Activated CD4-positive, alpha-beta T cell treated with anti-CD3 and anti-CD28 coated beads, Interleukin-2, amount 10 ng/mL, durations not matched to agents 24 days and 14 days (primary cell): ENCODE results near the gene RAD9B. TPM values are rescaled to one million over a fixed set of nuclear protein-coding genes. Genes with fewer than 3 reads are reported as not detected.
"Not testable (repeated sequence)": the region's sequence is repeated elsewhere in the genome, so short reads cannot be mapped to it uniquely, and the experiment has no call there.

ENCODE experiments used
- DNase-seq: peaks from one replicate; pipeline ENCODE4 v3.0.0; 2022
- H3K27ac Mint-ChIP-seq: one replicate; pipeline ENCODE4 v1.8.0; 2022; ENCODE audit warnings: mild to moderate bottlenecking, mixed read lengths
- H3K27me3 Mint-ChIP-seq: one replicate; pipeline ENCODE4 v1.8.0; 2022; ENCODE audit warnings: mixed read lengths
- H3K36me3 Mint-ChIP-seq: one replicate; pipeline ENCODE4 v1.8.0; 2022; ENCODE audit warnings: low read depth, mild to moderate bottlenecking, mixed read lengths
- H3K4me1 Mint-ChIP-seq: one replicate; pipeline ENCODE4 v1.8.0; 2021; ENCODE audit warnings: mixed read lengths
- H3K4me3 Mint-ChIP-seq: one replicate; pipeline ENCODE4 v1.8.0; 2022; ENCODE audit warnings: mild to moderate bottlenecking, moderate library complexity, mixed read lengths
- H3K9me3 Mint-ChIP-seq: one replicate; pipeline ENCODE4 v1.8.0; 2021; ENCODE audit warnings: mixed read lengths
- intact Hi-C: fragments of 100-400 bp; cut with micrococcal nuclease; formaldehyde crosslinking; loops from one replicate; pipeline ENCODE4 v1.15.1; 2023
- total RNA-seq: library from RNA; stranded (reverse); gene quantifications from 2 replicates; pipeline ENCODE4 v1.2.3, GENCODE V29; 2022

Gene RAD9B
- total RNA-seq, 1 donor from 2014 or later = 0.37 TPM

GRCh38 chr12:110503432-110503831, 1.3 kb downstream of the RAD9B start:
- intact Hi-C loops = loop anchor here (2.0 to 5.0 kb wide), 3 partner anchors 79 to 223 kb away; partner anchors contain the start of genes ANAPC7, ATP2A2 and PPTC7
- H3K4me3 Mint-ChIP-seq = no peak overlapping the region
- H3K4me1 Mint-ChIP-seq = peaks cover 26% of the 10 kb centered on the region

GRCh38 chr12:110505332-110505731, 3.2 kb downstream of the RAD9B start:
- Mint-ChIP-seq H3K9me3 (peaks cover 7% of the 10 kb centered on the region), H3K4me3 (no peak overlapping the region), H3K4me1 (peaks cover 12% of the 10 kb centered on the region), H3K27ac (no peak overlapping the region), H3K27me3 (peaks cover 2% of the 10 kb centered on the region), H3K36me3 (peaks cover 17% of the 10 kb centered on the region)
- intact Hi-C loops = no loop called here
- no peak for DNase-seq

More at GRCh38 chr12:110503432-110503831, 1.3 kb downstream of the RAD9B start:
- peak overlapping the region; percentile 60 for H3K27ac Mint-ChIP-seq
- peaks cover 27% of the 10 kb centered on the region for H3K36me3 Mint-ChIP-seq
- DNase-seq = no peak
- H3K27me3 Mint-ChIP-seq = peaks cover 2% of the 10 kb centered on the region
- peaks cover 7% of the 10 kb centered on the region for H3K9me3 Mint-ChIP-seq

- Mint-ChIP-seq H3K9me3 (no peaks in the 10 kb centered on the region), H3K36me3 (no peaks in the 10 kb centered on the region), H3K4me1 (no peaks in the 10 kb centered on the region), H3K4me3 (no peak overlapping the region), H3K27me3 (peaks cover 7% of the 10 kb centered on the region), H3K27ac (no peak overlapping the region)
- intact Hi-C loops = no loop called here
- no peak for DNase-seq
Measured at GRCh38 chr12:110508071-110508586, 6.0 kb downstream of the RAD9B start.

- intact Hi-C loops = loop anchor here (2.0 to 5.0 kb wide), 2 partner anchors 38 to 313 kb away; no protein-coding TSS in a partner anchor
- DNase-seq = no peak
- Mint-ChIP-seq H3K4me3 (no peak overlapping the region), H3K4me1 (peaks cover 1% of the 10 kb centered on the region), H3K27ac (no peak overlapping the region), H3K36me3 (no peaks in the 10 kb centered on the region), H3K27me3 (peaks cover 13% of the 10 kb centered on the region), H3K9me3 (no peaks in the 10 kb centered on the region)
Measured at GRCh38 chr12:110513842-110514241, 11.7 kb downstream of the RAD9B start.

GRCh38 chr12:110514363-110514762, 12.2 kb downstream of the RAD9B start:
- Mint-ChIP-seq H3K4me3 (no peak overlapping the region), H3K36me3 (no peaks in the 10 kb centered on the region), H3K4me1 (peaks cover 1% of the 10 kb centered on the region), H3K27ac (no peak overlapping the region), H3K9me3 (no peaks in the 10 kb centered on the region), H3K27me3 (peaks cover 13% of the 10 kb centered on the region)
- DNase-seq = no peak
- intact Hi-C loops = loop anchor here (5.0 kb wide), 1 partner anchor 38 kb away; no protein-coding TSS in a partner anchor

- intact Hi-C loops = no loop called here
Measured at GRCh38 chr12:110516995-110517394, 14.9 kb downstream of the RAD9B start.

GRCh38 chr12:110518014-110518413, 15.9 kb downstream of the RAD9B start:
- H3K4me1 Mint-ChIP-seq, DNase-seq, H3K9me3 Mint-ChIP-seq, H3K27ac Mint-ChIP-seq, H3K36me3 Mint-ChIP-seq, H3K4me3 Mint-ChIP-seq, H3K27me3 Mint-ChIP-seq, intact Hi-C loops: not testable (repeated sequence)

More at GRCh38 chr12:110516995-110517394, 14.9 kb downstream of the RAD9B start:
- no peak for DNase-seq
- Mint-ChIP-seq H3K27ac (no peak overlapping the region), H3K36me3 (no peaks in the 10 kb centered on the region), H3K4me1 (peaks cover 1% of the 10 kb centered on the region), H3K4me3 (no peak overlapping the region), H3K27me3 (peaks cover 6% of the 10 kb centered on the region), H3K9me3 (no peaks in the 10 kb centered on the region)

GRCh38 chr12:110520876-110521712, 19.0 kb downstream of the RAD9B start:
- H3K9me3 Mint-ChIP-seq, intact Hi-C loops, DNase-seq, H3K4me1 Mint-ChIP-seq, H3K27me3 Mint-ChIP-seq, H3K4me3 Mint-ChIP-seq, H3K36me3 Mint-ChIP-seq: not testable (repeated sequence)
- H3K27ac Mint-ChIP-seq = peak overlapping the region; percentile 37

GRCh38 chr12:110528277-110528839, 26.2 kb downstream of the RAD9B start:
- DNase-seq = no peak
- H3K27ac Mint-ChIP-seq = peak overlapping the region; percentile 8
- no peaks in the 10 kb centered on the region for H3K27me3 Mint-ChIP-seq
- intact Hi-C loops = no loop called here
- no peaks in the 10 kb centered on the region for H3K9me3 Mint-ChIP-seq
- no peak overlapping the region for H3K4me3 Mint-ChIP-seq
- H3K36me3 Mint-ChIP-seq = peaks cover 33% of the 10 kb centered on the region
- H3K4me1 Mint-ChIP-seq = peaks cover 16% of the 10 kb centered on the region

- intact Hi-C loops = no loop called here
- H3K27ac Mint-ChIP-seq = no peak overlapping the region
- DNase-seq = no peak
- H3K4me3 Mint-ChIP-seq = no peak overlapping the region
- no peaks in the 10 kb centered on the region for H3K27me3 Mint-ChIP-seq
- H3K4me1 Mint-ChIP-seq = peaks cover 22% of the 10 kb centered on the region
- H3K36me3 Mint-ChIP-seq = peaks cover 44% of the 10 kb centered on the region
- no peaks in the 10 kb centered on the region for H3K9me3 Mint-ChIP-seq
Measured at GRCh38 chr12:110530511-110530910, 28.4 kb downstream of the RAD9B start.

GRCh38 chr12:110531741-110532333, 29.7 kb downstream of the RAD9B start:
- Mint-ChIP-seq H3K4me1 (peaks cover 27% of the 10 kb centered on the region), H3K36me3 (peaks cover 51% of the 10 kb centered on the region), H3K9me3 (no peaks in the 10 kb centered on the region), H3K27me3 (no peaks in the 10 kb centered on the region), H3K4me3 (no peak overlapping the region), H3K27ac (peak overlapping the region; percentile 70)
- intact Hi-C loops = loop anchor here (2.0 kb wide), 1 partner anchor 47 kb away; no protein-coding TSS in a partner anchor
- no peak for DNase-seq

- Mint-ChIP-seq H3K27me3 (no peaks in the 10 kb centered on the region), H3K4me1 (peaks cover 27% of the 10 kb centered on the region), H3K27ac (no peak overlapping the region), H3K36me3 (peaks cover 58% of the 10 kb centered on the region), H3K9me3 (no peaks in the 10 kb centered on the region), H3K4me3 (no peak overlapping the region)
- intact Hi-C loops = loop anchor here (2.0 kb wide), 1 partner anchor 46 kb away; no protein-coding TSS in a partner anchor
- no peak for DNase-seq
Measured at GRCh38 chr12:110532644-110533043, 30.5 kb downstream of the RAD9B start.

- intact Hi-C loops = loop anchor here (2.0 kb wide), 1 partner anchor 45 kb away; no protein-coding TSS in a partner anchor
- H3K36me3 Mint-ChIP-seq = peaks cover 59% of the 10 kb centered on the region
- no peaks in the 10 kb centered on the region for H3K9me3 Mint-ChIP-seq
- no peaks in the 10 kb centered on the region for H3K27me3 Mint-ChIP-seq
- no peak overlapping the region for H3K27ac Mint-ChIP-seq
- DNase-seq = no peak
- peaks cover 29% of the 10 kb centered on the region for H3K4me1 Mint-ChIP-seq
- H3K4me3 Mint-ChIP-seq = no peak overlapping the region
Measured at GRCh38 chr12:110533607-110534006, 31.5 kb downstream of the RAD9B start.
